Peyer's patch (tissue), 4 donors: ENCODE results near the gene PIGL.

Experiments used
- CTCF ChIP-seq, 6 experiments: fragments of 450-650 bp in 4 of 6; fragments of 200-600 bp in 2 of 6; sonication (generic) in 1 of 6; IDR thresholded peaks; one replicate each; pipeline ENCODE4 v1.5.1; 2017 to 2019; ENCODE audit warnings: antibody characterized with exemption in 6 of 6, mild to moderate bottlenecking in 3 of 6, moderate library complexity in 1 of 6
- POLR2A ChIP-seq, 2 donors: fragments of 450-650 bp; IDR thresholded peaks; one replicate each; pipeline ENCODE4 v1.5.1; 2017; ENCODE audit warnings: antibody characterized with exemption in 2 of 2, mild to moderate bottlenecking in 2 of 2, moderate library complexity in 2 of 2

- TF ChIP-seq CTCF (IDR thresholded peaks at IDR 0.05), result no peak
- TF ChIP-seq POLR2A (IDR thresholded peaks at IDR 0.05), result no peak
Measured at GRCh38 chr17:16273929-16274339, 56.9 kb downstream of the PIGL start.
